Measurements from ENCODE around the gene FOXRED2.

The FOXRED2 gene

DNA sequence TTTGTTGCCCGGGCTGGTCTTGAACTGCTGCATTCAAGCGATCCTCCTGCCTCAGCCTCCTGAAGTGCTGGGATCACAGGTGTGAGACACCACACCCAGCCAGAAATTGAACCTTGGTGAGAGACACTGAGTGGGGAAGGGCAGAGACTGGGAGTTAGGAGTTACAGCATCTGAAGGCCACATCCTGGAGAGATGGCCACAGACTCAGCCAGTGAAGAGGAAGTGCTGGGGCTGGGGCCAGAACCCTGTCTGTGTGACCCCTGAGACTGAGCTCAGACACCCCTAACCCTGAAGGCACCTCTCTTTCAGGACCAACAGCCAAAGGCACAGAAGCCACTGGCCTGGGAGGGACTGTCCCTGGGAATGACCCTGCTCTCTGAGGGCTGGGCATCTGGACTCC, 59.2 kb downstream of the FOXRED2 start:
- FAIRE-seq, result no peak

DNA sequence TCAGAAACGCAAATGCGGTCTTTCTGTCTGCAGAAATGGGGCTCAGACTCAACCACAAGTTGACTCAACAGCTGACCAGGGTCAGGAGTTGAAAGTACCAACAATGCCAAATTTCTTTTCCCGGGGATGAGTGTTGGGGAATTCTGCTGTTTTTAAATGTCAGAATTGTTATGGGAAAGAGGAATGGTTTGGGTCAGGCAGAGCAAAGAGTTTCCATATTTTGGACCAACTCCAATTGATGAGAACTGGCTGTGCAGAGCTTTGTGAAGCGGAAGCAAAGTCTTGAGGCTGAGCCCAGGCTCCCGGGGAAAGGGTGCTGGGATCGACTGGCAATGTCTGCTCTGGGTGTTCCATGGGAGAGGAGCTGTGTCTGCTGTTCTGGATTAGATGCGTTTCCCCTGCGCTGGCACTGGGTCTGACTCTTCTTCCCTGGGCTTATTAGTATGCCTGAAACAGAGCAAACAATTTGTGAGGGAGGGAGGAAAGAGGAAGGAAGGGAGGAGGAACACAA, 61.6 kb downstream of the FOXRED2 start:
- no peak for FAIRE-seq

DNA sequence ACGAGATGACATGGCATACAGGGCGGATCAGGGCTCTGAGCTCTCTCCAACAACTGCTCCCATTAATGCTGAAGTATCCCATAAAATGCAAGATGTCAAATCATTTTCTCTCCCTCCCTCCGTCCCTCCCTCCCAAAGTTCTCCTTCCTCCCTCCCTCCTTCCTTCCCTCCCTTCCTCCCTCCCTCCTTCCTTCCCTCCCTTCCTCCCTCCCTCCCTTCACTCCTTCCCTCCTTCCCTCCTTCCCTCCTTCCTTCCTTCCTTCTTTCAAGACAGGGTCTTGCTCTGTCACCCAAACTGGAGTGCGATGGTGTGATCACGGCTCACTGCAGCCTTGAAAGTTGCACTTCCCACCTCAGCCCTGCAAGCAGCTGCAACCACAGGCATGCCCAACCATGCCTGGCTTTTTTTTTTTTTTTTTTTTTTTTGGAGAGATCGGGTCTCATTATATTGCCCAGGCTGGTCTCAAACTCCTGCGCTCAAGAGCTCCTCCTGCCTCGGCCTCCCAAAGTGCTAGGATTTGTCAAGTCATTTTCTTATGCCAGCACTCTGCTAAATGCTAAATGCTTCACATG, 63.6 kb downstream of the FOXRED2 start:
- FAIRE-seq, result no peak

DNA sequence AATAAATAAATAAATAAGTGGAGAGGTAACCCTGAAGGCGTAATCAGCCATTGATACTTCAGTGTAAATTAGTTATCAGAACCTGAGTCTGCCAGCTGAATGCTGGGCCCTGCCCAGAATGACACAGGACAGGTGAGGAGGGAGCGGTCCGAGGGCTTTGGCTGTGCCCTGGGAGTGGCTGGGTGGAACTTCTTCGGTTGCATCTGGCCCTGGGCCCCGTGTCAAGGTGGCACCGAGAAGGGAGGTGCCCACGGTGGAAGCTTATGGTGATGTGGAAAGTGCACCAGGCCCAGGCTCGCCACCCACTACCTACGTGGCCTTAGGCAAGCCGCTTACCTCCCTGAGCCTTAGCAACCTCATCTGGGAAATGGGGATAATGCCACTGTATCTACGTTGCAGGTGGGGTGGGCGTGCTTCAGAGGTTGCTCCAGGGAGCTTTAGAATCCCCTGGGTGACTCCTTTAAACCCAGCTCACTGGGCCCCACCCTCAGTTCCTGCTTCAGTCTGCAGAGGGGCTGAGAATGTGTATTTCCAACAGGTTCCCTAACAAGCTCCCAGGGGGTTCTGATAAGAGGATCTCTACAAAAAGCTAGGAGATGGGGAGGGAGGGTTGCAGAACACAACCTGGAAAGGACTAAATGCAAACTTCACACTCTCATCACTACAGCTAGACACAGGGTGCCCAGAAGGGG, 64.2 kb downstream of the FOXRED2 start:
- no peak for FAIRE-seq

DNA sequence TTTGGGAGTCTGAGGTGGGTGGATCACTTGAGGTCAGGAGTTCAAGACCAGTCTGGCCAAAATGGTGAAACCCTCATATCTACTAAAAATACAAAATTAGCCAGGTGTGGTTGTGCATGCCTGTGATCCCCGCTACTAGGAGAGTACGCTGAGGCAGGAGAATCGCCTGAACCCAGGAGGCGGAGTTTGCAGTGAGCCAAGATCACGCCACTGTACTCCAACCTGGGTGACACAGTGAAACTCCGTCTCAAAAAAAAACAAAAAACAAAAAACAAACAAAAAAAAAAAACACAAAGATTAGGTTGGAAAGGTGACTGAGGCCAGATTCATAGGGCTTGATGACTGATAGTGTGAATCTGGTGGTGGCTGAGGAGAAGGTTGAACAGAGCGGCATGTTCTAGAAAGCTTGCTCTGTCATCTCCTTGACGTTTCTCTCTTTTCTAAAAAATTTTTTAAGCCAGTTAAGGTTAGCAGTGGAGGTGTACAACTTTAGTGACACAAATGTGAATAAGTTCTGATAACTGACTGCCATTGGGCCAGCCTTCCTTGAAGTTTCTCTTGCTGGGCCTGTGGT, 66.3 kb downstream of the FOXRED2 start:
- no peak for FAIRE-seq

DNA sequence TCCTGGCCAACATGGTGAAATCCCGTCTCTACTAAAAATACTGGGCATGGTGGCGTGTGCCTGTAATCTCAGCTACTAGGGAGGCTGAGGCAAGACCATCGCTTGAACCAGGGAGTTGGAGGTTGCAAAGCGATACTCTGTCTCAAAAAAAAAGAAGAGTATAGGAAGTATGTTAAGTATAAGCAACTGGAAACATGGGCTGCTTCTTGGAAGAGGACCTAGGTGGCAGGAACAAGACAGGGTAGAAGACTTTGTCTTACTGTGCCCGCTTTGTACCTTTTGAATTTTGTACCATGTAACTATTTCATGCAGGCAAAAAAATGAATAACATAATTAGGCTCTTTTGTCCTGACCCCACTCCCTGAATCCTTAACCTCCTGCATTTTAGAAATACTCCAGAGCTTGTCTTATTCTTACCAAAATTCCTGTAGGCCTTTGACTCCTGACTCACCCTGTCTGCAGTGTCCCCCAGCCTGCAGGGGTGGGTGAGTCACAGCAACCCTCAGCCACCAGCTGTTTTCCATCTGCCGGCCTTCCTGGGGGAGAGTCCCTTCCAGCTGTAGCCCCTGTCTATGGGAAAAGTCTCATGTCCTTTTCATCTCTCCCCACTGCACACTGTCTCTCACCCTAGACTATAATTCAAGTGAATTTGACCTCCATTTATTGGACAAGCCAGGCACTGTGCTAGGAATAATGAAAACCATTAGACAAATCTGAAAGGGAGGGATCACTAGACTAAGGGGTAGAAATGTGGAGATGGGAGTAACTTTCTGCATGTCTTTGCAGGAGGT, 67.2 kb downstream of the FOXRED2 start:
- FAIRE-seq, result no peak
